Upper lobe of left lung (tissue), 4 donors: ENCODE data around the gene FBXL17.

Experiments used
- CTCF ChIP-seq, 6 experiments: fragments of 450-650 bp in 4 of 6; fragments of 200-600 bp in 2 of 6; sonication (generic) in 2 of 6; IDR thresholded peaks; one replicate each; pipeline ENCODE4 v1.5.1; 2016 to 2019; ENCODE audit warnings: antibody characterized with exemption in 6 of 6
- POLR2A ChIP-seq, 4 donors: fragments of 450-650 bp; IDR thresholded peaks; one replicate each; pipeline ENCODE4 v1.5.1; 2016 to 2017; ENCODE audit warnings: antibody characterized with exemption in 4 of 4, mild to moderate bottlenecking in 2 of 4

- TF ChIP-seq CTCF (IDR thresholded peaks at IDR 0.05) (no peak), POLR2A (IDR thresholded peaks at IDR 0.05) (no peak)
These were observed 355.9 kb downstream of the FBXL17 start for GRCh38 chr5:108025957-108026356.
